ENCODE results near the gene AGBL4.
"Not testable (repeated sequence)": the region's sequence is repeated elsewhere in the genome, so short reads cannot be mapped to it uniquely, and the experiment has no call there.

DNA sequence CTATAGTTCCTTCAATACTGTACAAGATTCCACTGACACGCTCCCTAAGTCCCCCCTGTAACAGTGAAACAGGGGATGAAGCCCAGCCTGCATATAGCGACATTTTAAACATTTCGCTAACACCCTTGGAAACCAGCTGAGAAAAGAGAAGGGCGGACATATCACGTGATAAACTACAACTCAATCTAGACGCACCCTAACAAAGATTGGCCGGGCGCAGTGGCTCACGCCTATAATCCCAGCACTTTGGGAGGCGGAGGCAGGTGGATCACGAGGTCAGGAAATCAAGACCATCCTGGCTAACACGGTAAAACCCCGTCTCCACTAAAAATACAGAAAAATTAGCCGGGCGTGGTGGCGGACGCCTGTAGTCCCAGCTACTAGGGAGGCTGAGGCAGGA is 236.7 kb downstream of the AGBL4 start:
- TF ChIP-seq, protein P1, sequence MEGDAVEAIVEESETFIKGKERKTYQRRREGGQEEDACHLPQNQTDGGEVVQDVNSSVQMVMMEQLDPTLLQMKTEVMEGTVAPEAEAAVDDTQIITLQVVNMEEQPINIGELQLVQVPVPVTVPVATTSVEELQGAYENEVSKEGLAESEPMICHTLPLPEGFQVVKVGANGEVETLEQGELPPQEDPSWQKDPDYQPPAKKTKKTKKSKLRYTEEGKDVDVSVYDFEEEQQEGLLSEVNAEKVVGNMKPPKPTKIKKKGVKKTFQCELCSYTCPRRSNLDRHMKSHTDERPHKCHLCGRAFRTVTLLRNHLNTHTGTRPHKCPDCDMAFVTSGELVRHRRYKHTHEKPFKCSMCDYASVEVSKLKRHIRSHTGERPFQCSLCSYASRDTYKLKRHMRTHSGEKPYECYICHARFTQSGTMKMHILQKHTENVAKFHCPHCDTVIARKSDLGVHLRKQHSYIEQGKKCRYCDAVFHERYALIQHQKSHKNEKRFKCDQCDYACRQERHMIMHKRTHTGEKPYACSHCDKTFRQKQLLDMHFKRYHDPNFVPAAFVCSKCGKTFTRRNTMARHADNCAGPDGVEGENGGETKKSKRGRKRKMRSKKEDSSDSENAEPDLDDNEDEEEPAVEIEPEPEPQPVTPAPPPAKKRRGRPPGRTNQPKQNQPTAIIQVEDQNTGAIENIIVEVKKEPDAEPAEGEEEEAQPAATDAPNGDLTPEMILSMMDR (conservative IDR thresholded peaks at IDR 0.05 in 1 of 2, IDR thresholded peaks at IDR 0.05 in 1 of 2; ENCODE audit: extremely low read depth in 1 of 2, insufficient read depth in 1 of 2, low read depth in 1 of 2, low read length in 2 of 2) = not testable (repeated sequence)
- not testable (repeated sequence) for TF ChIP-seq EZH2 (IDR thresholded peaks at IDR 0.05; ENCODE audit: borderline replicate concordance, low read length)

Measured in mammary epithelial cell (primary cell).